ENCODE results near the gene POMP. TPM values are rescaled to one million over a fixed set of nuclear protein-coding genes. Genes with fewer than 3 reads are reported as not detected.

Gene POMP
- total RNA-seq, 1 experiment from 2014 or later = 92.2 TPM

DNA sequence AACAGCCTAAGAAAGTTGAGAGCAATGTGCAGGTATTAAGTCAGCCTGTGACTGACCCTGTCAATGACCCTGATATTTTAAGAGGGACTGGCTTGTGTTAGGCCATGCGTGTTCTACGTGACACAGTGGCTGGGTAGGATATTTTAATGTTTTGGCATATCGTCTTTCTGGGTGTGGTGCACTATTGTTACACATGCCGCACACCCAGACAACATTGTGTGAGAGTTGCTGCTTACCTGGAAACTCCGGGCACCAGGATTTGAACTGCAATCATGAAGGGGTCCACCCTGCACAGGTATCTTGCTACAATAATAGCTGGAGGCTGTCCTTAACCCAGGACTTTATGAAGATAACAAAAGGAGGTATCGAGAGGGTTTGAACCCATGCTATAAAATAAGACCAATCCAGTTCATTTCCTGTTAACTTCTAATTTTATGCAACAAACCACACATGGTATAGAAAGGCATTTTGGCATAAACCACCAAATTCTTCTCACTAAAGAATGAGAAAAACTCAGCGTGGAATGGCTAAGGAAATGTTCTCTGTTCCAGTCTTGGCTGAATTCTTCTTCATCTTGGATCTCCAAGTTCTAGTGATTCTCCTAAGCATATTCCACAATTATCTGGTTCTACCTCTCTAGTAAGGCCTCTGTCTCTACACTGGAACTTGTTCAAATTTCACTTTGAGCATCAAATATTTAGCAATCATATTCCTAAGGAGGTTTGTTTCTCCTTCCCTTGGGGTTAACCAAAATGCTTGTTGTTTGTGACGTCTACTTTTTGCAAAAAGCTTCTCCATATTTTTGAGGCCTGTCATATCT is 38.7 kb upstream of the POMP start:
- CTCF ChIA-PET = no interaction called here
- Mint-ChIP-seq H3K4me1 (peaks cover 20% of the 10 kb centered on the region), H3K27me3 (ENCODE audit: low read depth) (no peaks in the 10 kb centered on the region; the same call in 1 of the 2 replicates), H3K27ac (no peak overlapping the region), H3K4me3 (no peak overlapping the region), H3K36me3 (no peaks in the 10 kb centered on the region), H3K9me3 (peaks cover 3% of the 10 kb centered on the region; the same call in 1 of the 2 replicates)
- TF ChIP-seq TEAD4 (CRISPR knock-in tag; IDR thresholded peaks at IDR 0.05) (no peak), ETV6 (CRISPR knock-in tag; IDR thresholded peaks at IDR 0.05) (no peak), RORB (CRISPR knock-in tag; IDR thresholded peaks at IDR 0.05) (no peak), GTF2I (CRISPR knock-in tag; conservative IDR thresholded peaks at IDR 0.05) (no peak), KAT7 (CRISPR knock-in tag; IDR thresholded peaks at IDR 0.05; ENCODE audit: borderline replicate concordance) (no peak), PREB (CRISPR knock-in tag; IDR thresholded peaks at IDR 0.05; ENCODE audit: borderline replicate concordance) (no peak), NR3C1 (CRISPR knock-in tag; conservative IDR thresholded peaks at IDR 0.05; ENCODE audit: low read depth) (no peak), ZNF219 (CRISPR knock-in tag; IDR thresholded peaks at IDR 0.05; ENCODE audit: borderline replicate concordance) (no peak), ATF1 (CRISPR knock-in tag; IDR thresholded peaks at IDR 0.05) (no peak), FOXP1 (CRISPR knock-in tag; IDR thresholded peaks at IDR 0.05; ENCODE audit: borderline replicate concordance) (no peak), ZNF671 (CRISPR knock-in tag; IDR thresholded peaks at IDR 0.05) (no peak), NR1H2 (CRISPR knock-in tag; IDR thresholded peaks at IDR 0.05) (no peak), NFATC4 (CRISPR knock-in tag; IDR thresholded peaks at IDR 0.05) (no peak), ZNF281 (CRISPR knock-in tag; IDR thresholded peaks at IDR 0.05) (no peak), OVOL2 (CRISPR knock-in tag; IDR thresholded peaks at IDR 0.05; ENCODE audit: borderline replicate concordance) (no peak)
- TF ChIP-seq, protein P1, sequence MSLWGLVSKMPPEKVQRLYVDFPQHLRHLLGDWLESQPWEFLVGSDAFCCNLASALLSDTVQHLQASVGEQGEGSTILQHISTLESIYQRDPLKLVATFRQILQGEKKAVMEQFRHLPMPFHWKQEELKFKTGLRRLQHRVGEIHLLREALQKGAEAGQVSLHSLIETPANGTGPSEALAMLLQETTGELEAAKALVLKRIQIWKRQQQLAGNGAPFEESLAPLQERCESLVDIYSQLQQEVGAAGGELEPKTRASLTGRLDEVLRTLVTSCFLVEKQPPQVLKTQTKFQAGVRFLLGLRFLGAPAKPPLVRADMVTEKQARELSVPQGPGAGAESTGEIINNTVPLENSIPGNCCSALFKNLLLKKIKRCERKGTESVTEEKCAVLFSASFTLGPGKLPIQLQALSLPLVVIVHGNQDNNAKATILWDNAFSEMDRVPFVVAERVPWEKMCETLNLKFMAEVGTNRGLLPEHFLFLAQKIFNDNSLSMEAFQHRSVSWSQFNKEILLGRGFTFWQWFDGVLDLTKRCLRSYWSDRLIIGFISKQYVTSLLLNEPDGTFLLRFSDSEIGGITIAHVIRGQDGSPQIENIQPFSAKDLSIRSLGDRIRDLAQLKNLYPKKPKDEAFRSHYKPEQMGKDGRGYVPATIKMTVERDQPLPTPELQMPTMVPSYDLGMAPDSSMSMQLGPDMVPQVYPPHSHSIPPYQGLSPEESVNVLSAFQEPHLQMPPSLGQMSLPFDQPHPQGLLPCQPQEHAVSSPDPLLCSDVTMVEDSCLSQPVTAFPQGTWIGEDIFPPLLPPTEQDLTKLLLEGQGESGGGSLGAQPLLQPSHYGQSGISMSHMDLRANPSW (CRISPR knock-in tag; conservative IDR thresholded peaks at IDR 0.05; ENCODE audit: low read depth) = no peak
- ATAC-seq (no peak), DNase-seq (ENCODE audit: low spot score) (no peak)
- POLR2A ChIA-PET = no interaction called here

- Mint-ChIP-seq H3K27ac (no peak overlapping the region), H3K36me3 (no peaks in the 10 kb centered on the region), H3K9me3 (no peaks in the 10 kb centered on the region), H3K4me1 (peaks cover 20% of the 10 kb centered on the region), H3K27me3 (ENCODE audit: low read depth) (no peaks in the 10 kb centered on the region; the same call in 1 of the 2 replicates), H3K4me3 (no peak overlapping the region)
- DNase-seq (ENCODE audit: low spot score) = no peak
- no peak for ATAC-seq
- TF ChIP-seq KAT7 (CRISPR knock-in tag; IDR thresholded peaks at IDR 0.05; ENCODE audit: borderline replicate concordance) (no peak), ZNF281 (CRISPR knock-in tag; IDR thresholded peaks at IDR 0.05) (no peak), NR2C2 (CRISPR knock-in tag; IDR thresholded peaks at IDR 0.05) (no peak), ZNF263 (CRISPR knock-in tag; IDR thresholded peaks at IDR 0.05; ENCODE audit: low read depth) (no peak), TP53 (CRISPR knock-in tag; IDR thresholded peaks at IDR 0.05) (no peak), EMX1 (CRISPR knock-in tag; IDR thresholded peaks at IDR 0.05) (no peak), ZNF423 (CRISPR knock-in tag; IDR thresholded peaks at IDR 0.05) (no peak), ZNF219 (CRISPR knock-in tag; IDR thresholded peaks at IDR 0.05; ENCODE audit: borderline replicate concordance) (no peak)
- POLR2A ChIA-PET = no interaction called here
- CTCF ChIA-PET = no interaction called here
Observed at GRCh38 chr13:28621449-28621848, 37.5 kb upstream of the POMP start.
